ENCODE results near the gene HCN3.

Gene HCN3

GRCh38 chr1:155250633-155251449 lies 26.4 kb upstream of the HCN3 start (continued):
- TF ChIP-seq ZBTB8A (tag by site-specific recombination; IDR thresholded peaks at IDR 0.05) (peak; percentile 75), INSM2 (tag by site-specific recombination; IDR thresholded peaks at IDR 0.05) (no peak), ZFP37 (tag by site-specific recombination; IDR thresholded peaks at IDR 0.05) (0 out of 2 replicates have a peak, but pooled peaks have one; percentile 37), ZNF449 (tag by site-specific recombination; IDR thresholded peaks at IDR 0.05) (no peak), CTCF (tag by site-specific recombination; IDR thresholded peaks at IDR 0.05) (peak; percentile 99), ZNF560 (tag by site-specific recombination; IDR thresholded peaks at IDR 0.05; ENCODE audit: borderline replicate concordance) (no peak), ZNF561 (tag by site-specific recombination; IDR thresholded peaks at IDR 0.05; ENCODE audit: borderline replicate concordance) (peak; percentile 29; the same call in 1 of the 2 replicates), ZNF529 (tag by site-specific recombination; IDR thresholded peaks at IDR 0.05; ENCODE audit: insufficient replicate concordance) (no peak), ZNF311 (tag by site-specific recombination; IDR thresholded peaks at IDR 0.05; ENCODE audit: borderline replicate concordance) (no peak), ZNF24 (tag by site-specific recombination; IDR thresholded peaks at IDR 0.05) (peak; percentile 51; the same call in 1 of the 2 replicates), ZNF114 (tag by site-specific recombination; IDR thresholded peaks at IDR 0.05) (no peak), TRIM28 (IDR thresholded peaks at IDR 0.05; ENCODE audit: borderline replicate concordance, low read length) (peak; percentile 60; the same call in 1 of the 2 replicates), ZNF76 (tag by site-specific recombination; IDR thresholded peaks at IDR 0.05; ENCODE audit: borderline replicate concordance, low read depth) (0 out of 2 replicates have a peak, but pooled peaks have one; percentile 27), ZNF600 (tag by site-specific recombination; IDR thresholded peaks at IDR 0.05) (peak; percentile 80), HOXA7 (CRISPR knock-in tag; IDR thresholded peaks at IDR 0.05; ENCODE audit: borderline replicate concordance) (no peak), KLF9 (tag by site-specific recombination; IDR thresholded peaks at IDR 0.05; ENCODE audit: low read depth) (peak; percentile 51; the same call in 1 of the 2 replicates), GLIS1 (tag by site-specific recombination; IDR thresholded peaks at IDR 0.05) (peak; percentile 57; the same call in 1 of the 2 replicates), KLF1 (tag by site-specific recombination; IDR thresholded peaks at IDR 0.05) (peak; percentile 85), ZNF302 (tag by site-specific recombination; IDR thresholded peaks at IDR 0.05; ENCODE audit: low read depth) (no peak), SP2 (tag by site-specific recombination; IDR thresholded peaks at IDR 0.05) (peak; percentile 29; the same call in 1 of the 2 replicates), KLF17 (tag by site-specific recombination; IDR thresholded peaks at IDR 0.05) (peak; percentile 80)

All from HEK293 (cell line).